ENCODE results near the gene DCAF11.

Gene DCAF11

GRCh38 chr14:24094841-24095270, 19.7 kb upstream of the DCAF11 start:
- no peak for TF ChIP-seq TAF1 (IDR thresholded peaks at IDR 0.05; ENCODE audit: low read depth, low read length)
- FAIRE-seq (no peak), DNase-seq (ENCODE audit: insufficient read length, low spot score) (no peak)

DNA sequence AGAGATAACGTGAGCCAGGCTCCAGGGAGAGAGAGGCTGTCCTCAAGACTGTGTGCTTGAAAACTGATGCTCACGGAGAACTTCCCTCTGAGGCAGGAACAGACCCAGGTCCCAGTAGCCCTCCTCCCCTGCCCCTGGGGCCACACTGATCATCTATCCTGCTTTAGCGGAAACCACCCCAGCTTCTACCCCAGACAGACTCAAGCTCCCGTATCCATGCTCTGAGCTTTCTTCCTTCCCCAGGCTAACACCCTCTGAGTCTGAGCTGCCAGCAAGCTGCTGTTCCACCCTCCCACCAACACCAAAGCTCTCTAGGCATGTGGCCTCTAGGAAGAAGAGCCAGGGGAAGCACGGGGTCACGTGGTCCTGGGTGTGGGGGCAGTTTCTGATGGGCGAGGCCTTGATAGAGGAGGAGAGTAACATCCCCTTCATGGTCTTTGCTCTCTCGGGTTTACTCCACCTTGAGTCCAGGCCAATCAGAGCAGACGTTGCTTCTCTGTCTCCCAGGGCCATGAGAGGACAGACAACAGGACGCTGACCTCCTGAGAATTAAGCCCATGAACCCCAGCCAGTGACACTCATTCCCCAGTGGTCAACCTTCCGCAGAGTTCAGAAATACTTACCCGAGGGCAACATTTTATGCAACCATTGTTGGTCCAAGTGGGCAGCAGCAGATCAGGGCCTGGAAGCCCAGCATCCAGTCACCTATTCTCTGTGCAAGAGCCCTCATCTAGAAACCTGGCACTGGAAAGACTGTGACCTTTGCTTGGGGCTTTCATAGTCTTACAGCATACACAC, 19.1 kb upstream of the DCAF11 start:
- peak; percentile 87 for FAIRE-seq

DNA sequence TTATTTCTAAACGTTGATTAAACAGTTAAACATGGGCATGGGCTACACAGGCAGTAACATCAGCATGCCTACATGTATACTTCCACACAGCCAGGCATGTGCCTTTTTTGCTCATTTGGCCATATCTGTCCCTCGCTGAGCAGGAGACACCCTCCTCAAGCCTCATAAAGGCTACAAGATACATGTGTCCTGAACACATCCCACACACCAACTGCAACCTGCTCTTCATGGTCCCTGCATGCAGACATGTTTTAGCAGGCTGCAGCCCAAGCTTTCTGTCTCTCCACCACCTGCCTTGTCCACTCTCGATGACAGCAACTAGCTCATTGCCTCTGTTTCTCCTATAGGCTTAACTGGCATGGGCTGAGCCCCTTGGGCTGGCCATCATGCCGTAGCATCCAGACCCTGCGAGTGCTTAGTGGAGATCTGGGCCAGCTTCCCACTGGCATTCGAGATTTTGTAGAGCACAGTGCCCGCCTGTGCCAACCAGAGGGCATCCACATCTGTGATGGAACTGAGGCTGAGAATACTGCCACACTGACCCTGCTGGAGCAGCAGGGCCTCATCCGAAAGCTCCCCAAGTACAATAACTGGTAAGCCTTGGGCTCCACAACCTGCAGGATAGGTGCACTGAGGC, 17.9 kb upstream of the DCAF11 start:
- peak; percentile 26 for FAIRE-seq
- DNase-seq (ENCODE audit: insufficient read length, low spot score), result no peak
- TF ChIP-seq POU2F2 (IDR thresholded peaks at IDR 0.05; ENCODE audit: low read depth, low read length) (no peak), POLR2AphosphoS5 (IDR thresholded peaks at IDR 0.05; ENCODE audit: low read depth, low read length) (no peak), SPI1 (IDR thresholded peaks at IDR 0.05; ENCODE audit: low read depth, low read length) (no peak), POLR2A (IDR thresholded peaks at IDR 0.05; ENCODE audit: low read depth, low read length) (no peak), TAF1 (IDR thresholded peaks at IDR 0.05; ENCODE audit: low read depth, low read length) (no peak), PAX5 (IDR thresholded peaks at IDR 0.05; ENCODE audit: insufficient read depth, low read length, severe bottlenecking) (no peak)

More for the DNA sequence above, 19.1 kb upstream of the DCAF11 start:
- peak; percentile 92 for TF ChIP-seq POU2F2 (IDR thresholded peaks at IDR 0.05; ENCODE audit: low read depth, low read length)
- TF ChIP-seq SPI1 (IDR thresholded peaks at IDR 0.05; ENCODE audit: low read depth, low read length), result no peak
- peak; percentile 98 for TF ChIP-seq TAF1 (IDR thresholded peaks at IDR 0.05; ENCODE audit: low read depth, low read length)
- TF ChIP-seq POLR2A (IDR thresholded peaks at IDR 0.05; ENCODE audit: low read depth, low read length), result peak; percentile 98
- peak; percentile 98 for TF ChIP-seq POLR2AphosphoS5 (IDR thresholded peaks at IDR 0.05; ENCODE audit: low read depth, low read length)
- DNase-seq (ENCODE audit: insufficient read length, low spot score), result peak; percentile 90

GRCh38 chr14:24098229-24098926, 16.2 kb upstream of the DCAF11 start:
- TF ChIP-seq POLR2A (IDR thresholded peaks at IDR 0.05; ENCODE audit: low read depth, low read length), result no peak
- no peak for TF ChIP-seq POLR2AphosphoS5 (IDR thresholded peaks at IDR 0.05; ENCODE audit: low read depth, low read length)
- TF ChIP-seq PAX5 (IDR thresholded peaks at IDR 0.05; ENCODE audit: insufficient read depth, low read length, severe bottlenecking), result no peak
- FAIRE-seq (no peak), DNase-seq (ENCODE audit: insufficient read length, low spot score) (no peak)

DNA sequence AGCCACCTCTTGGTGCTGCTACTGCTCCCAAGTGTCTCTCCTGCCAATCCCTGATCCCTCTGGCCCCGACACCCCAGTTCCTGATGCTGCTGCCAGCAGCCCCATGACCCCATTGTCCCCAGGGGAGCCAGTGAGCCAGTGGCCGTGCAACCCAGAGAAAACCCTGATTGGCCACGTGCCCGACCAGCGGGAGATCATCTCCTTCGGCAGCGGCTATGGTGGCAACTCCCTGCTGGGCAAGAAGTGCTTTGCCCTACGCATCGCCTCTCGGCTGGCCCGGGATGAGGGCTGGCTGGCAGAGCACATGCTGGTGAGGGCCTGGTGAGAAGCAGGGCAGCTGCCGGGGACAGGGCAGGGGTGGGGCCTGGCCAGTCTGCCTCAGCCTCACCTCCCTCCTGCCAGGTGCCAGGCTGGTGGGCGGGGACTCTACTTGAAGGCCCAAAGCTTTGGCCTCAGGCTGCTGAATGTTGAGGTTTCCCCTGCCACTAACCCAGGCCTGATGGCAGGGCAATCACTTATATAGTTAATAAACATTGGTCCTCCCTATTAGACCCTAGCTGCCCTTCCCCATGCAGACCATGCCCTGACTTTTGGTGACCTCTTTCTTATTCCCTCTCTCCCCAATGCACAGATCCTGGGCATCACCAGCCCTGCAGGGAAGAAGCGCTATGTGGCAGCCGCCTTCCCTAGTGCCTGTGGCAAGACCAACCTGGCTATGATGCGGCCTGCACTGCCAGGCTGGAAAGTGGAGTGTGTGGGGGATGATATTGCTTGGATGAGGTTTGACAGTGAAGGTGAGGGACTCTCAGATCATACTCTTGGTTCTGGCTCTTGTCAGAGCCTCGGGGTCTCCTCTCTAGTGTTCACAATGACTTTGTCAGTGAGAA, 15.4 kb upstream of the DCAF11 start:
- no peak for DNase-seq (ENCODE audit: insufficient read length, low spot score)
- no peak for TF ChIP-seq POLR2AphosphoS5 (IDR thresholded peaks at IDR 0.05; ENCODE audit: low read depth, low read length)
- no peak for TF ChIP-seq POLR2A (IDR thresholded peaks at IDR 0.05; ENCODE audit: low read depth, low read length)
- TF ChIP-seq POU2F2 (IDR thresholded peaks at IDR 0.05; ENCODE audit: low read depth, low read length), result no peak
- no peak for TF ChIP-seq PAX5 (IDR thresholded peaks at IDR 0.05; ENCODE audit: insufficient read depth, low read length, severe bottlenecking)
- TF ChIP-seq TAF1 (IDR thresholded peaks at IDR 0.05; ENCODE audit: low read depth, low read length), result no peak
- FAIRE-seq, result no peak

DNA sequence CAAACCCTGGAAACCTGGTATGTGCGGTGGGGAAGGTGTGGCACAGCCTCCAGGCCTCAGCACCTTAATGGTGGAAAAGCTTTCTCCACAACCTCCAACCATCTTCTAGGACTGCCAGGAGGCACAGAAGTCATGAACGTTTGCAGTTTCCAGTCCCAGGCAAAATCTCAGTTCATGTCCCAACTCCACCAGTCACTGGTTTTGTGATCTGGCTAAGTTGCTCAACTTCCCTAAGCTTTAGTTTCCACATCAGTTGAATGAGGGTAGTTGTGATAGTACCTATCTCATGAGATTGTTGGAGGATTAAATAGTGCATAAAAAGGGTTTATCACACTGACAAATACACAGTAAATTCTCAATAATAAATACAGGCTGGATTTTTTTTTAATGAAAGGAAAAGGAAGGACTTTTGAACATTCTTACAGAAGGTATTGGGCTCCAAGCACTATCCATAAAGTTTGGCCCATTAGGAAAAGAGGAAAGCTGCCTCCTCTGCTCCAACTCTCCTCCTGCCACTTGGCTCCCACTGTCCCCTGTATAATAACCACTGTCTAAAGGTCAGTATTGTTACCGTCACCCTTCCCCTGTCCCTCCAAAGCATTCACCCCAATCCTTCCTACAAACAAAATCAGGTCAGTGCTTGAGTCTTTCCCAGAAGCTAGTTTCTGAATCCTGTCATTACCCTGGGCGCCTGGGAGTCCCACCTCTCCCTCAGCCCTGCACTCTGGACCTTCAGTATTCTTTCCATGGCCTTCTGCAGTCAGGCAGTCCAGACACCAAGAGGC, 14.2 kb upstream of the DCAF11 start:
- FAIRE-seq (no peak), DNase-seq (ENCODE audit: insufficient read length, low spot score) (no peak)
- TF ChIP-seq SPI1 (IDR thresholded peaks at IDR 0.05; ENCODE audit: low read depth, low read length) (no peak), POLR2AphosphoS5 (IDR thresholded peaks at IDR 0.05; ENCODE audit: low read depth, low read length) (no peak), POLR2A (IDR thresholded peaks at IDR 0.05; ENCODE audit: low read depth, low read length) (no peak), PAX5 (IDR thresholded peaks at IDR 0.05; ENCODE audit: insufficient read depth, low read length, severe bottlenecking) (no peak), POU2F2 (IDR thresholded peaks at IDR 0.05; ENCODE audit: low read depth, low read length) (no peak), TAF1 (IDR thresholded peaks at IDR 0.05; ENCODE audit: low read depth, low read length) (no peak)

DNA sequence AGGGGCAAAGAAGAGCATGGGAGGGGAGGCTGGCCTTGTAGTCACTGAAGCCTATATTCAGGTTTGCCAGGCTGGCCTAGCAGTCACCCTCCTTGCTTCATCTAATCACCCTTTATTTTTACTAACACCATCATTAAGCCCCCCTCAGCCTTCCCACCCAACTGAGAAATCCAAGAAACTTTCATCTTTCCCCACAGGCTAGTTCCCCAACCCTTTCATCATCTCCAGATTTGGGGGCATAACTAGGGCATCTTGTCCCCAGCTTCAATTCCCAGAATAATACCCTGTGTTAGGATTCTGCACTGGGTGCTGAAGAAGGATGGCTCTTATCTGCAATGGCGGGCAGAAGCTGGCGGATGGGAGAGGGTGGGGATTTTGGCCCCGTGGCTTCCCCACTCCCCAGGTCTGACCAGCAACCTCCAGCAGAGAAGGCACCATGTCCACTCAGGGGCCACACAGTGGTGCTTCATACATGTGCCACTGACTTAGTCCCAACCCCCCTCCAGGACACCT, 13.5 kb upstream of the DCAF11 start:
- FAIRE-seq (no peak), DNase-seq (ENCODE audit: insufficient read length, low spot score) (no peak)
- no peak for TF ChIP-seq PAX5 (IDR thresholded peaks at IDR 0.05; ENCODE audit: insufficient read depth, low read length, severe bottlenecking)
- TF ChIP-seq POLR2AphosphoS5 (IDR thresholded peaks at IDR 0.05; ENCODE audit: low read depth, low read length), result no peak
- no peak for TF ChIP-seq TAF1 (IDR thresholded peaks at IDR 0.05; ENCODE audit: low read depth, low read length)
- TF ChIP-seq SPI1 (IDR thresholded peaks at IDR 0.05; ENCODE audit: low read depth, low read length), result no peak
- no peak for TF ChIP-seq POLR2A (IDR thresholded peaks at IDR 0.05; ENCODE audit: low read depth, low read length)
- no peak for TF ChIP-seq POU2F2 (IDR thresholded peaks at IDR 0.05; ENCODE audit: low read depth, low read length)

DNA sequence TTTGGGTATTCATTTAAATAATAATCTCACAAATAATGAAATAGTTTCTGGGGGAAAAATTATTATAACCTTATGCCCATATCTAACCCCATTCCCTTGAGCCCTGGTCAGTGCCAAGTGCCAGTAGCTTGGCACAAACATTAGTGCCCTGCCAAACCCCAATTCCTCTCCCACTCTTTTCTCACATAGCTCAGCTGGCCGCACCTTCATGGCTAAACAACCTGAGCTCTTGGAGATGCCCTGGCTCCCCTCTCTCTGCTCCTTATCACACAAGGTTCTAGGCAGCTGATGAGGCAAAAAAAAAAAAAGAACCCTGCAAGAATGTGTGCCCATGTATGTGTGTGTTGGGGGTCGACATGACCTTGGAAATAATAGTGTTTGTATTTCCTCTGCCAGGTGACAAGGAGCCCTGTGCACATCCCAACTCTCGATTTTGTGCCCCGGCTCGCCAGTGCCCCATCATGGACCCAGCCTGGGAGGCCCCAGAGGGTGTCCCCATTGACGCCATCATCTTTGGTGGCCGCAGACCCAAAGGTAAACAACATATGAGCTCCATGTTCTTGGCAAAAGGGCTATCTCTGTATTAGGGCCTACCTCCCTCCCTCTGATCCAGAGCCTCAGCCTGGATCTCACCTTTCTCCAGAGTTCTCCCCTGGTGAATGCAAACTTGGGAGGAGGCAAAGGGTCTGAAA, 12.1 kb upstream of the DCAF11 start:
- DNase-seq (ENCODE audit: insufficient read length, low spot score) (no peak), FAIRE-seq (no peak)
- no peak for TF ChIP-seq POU2F2 (IDR thresholded peaks at IDR 0.05; ENCODE audit: low read depth, low read length)
- TF ChIP-seq POLR2A (IDR thresholded peaks at IDR 0.05; ENCODE audit: low read depth, low read length), result no peak
- no peak for TF ChIP-seq PAX5 (IDR thresholded peaks at IDR 0.05; ENCODE audit: insufficient read depth, low read length, severe bottlenecking)
- no peak for TF ChIP-seq POLR2AphosphoS5 (IDR thresholded peaks at IDR 0.05; ENCODE audit: low read depth, low read length)
- TF ChIP-seq SPI1 (IDR thresholded peaks at IDR 0.05; ENCODE audit: low read depth, low read length), result no peak
- TF ChIP-seq TAF1 (IDR thresholded peaks at IDR 0.05; ENCODE audit: low read depth, low read length), result no peak
